ENCODE results near the gene NSFL1C. TPM values are rescaled to one million over a fixed set of nuclear protein-coding genes. Genes with fewer than 3 reads are reported as not detected.

NSFL1C gene
- total and polyA plus RNA-seq, 2 experiments from 2014 or later, result 48.9 to 92.2 TPM

- H3K27ac Mint-ChIP-seq, result no peak overlapping the region
- Histone ChIP-seq H3K4me2 (no peak overlapping the region), H3K79me2 (replicated peaks; ENCODE audit: insufficient read depth) (no peaks in the 10 kb centered on the region), H3K4me1 (ENCODE audit: insufficient read depth) (no peaks in the 10 kb centered on the region), H3K9me2 (ENCODE audit: insufficient read depth) (0 out of 2 replicates have a peak, but pooled peaks cover 10% of the 10 kb centered on the region), H3K27me3 (ENCODE audit: insufficient read depth) (no peaks in the 10 kb centered on the region), H4K20me1 (replicated peaks; ENCODE audit: insufficient read depth) (no peaks in the 10 kb centered on the region), H3K27ac (ENCODE audit: low read depth) (no peak overlapping the region), H3F3A (replicated peaks; ENCODE audit: low read depth) (no peaks in the 10 kb centered on the region), H3K36me3 (ENCODE audit: insufficient read depth) (no peaks in the 10 kb centered on the region), H2AFZ (peak overlapping the region; percentile 72; the same call in 1 of the 2 replicates), H3K4me3 (no peak overlapping the region)
- TF ChIP-seq CTCF (conservative IDR thresholded peaks at IDR 0.05; ENCODE audit: low read depth in 2 of 2), result 0 out of 4 replicates have a peak, but pooled peaks have one; percentile 16 to 32
- TF ChIP-seq ZNF114 (CRISPR knock-in tag; IDR thresholded peaks at IDR 0.05), result no peak
- no peaks in the 10 kb centered on the region for H3K9me3 Mint-ChIP-seq
- peaks cover 7% of the 10 kb centered on the region for H3K4me1 Mint-ChIP-seq
- peaks cover 2% of the 10 kb centered on the region for H3K27me3 Mint-ChIP-seq (ENCODE audit: insufficient read depth, low read depth, poor library complexity)
- no peaks in the 10 kb centered on the region; the same call in 2 of the 3 replicates for H3K36me3 Mint-ChIP-seq (ENCODE audit: low read depth)
- peak; percentile 53 for DNase-seq (ENCODE audit: low spot score)
- no peak overlapping the region for H3K4me3 Mint-ChIP-seq
- peak; percentile 81 for ATAC-seq
Observed at GRCh38 chr20:1474817-1475603, 8.4 kb upstream of the NSFL1C start.

- Histone ChIP-seq H3K9me2 (ENCODE audit: insufficient read depth) (0 out of 2 replicates have a peak, but pooled peaks cover 8% of the 10 kb centered on the region), H3K79me2 (replicated peaks; ENCODE audit: insufficient read depth) (no peaks in the 10 kb centered on the region), H3K27ac (ENCODE audit: low read depth) (no peak overlapping the region), H4K20me1 (replicated peaks; ENCODE audit: insufficient read depth) (no peaks in the 10 kb centered on the region), H3K4me3 (no peak overlapping the region), H2AFZ (no peak overlapping the region), H3K4me1 (ENCODE audit: insufficient read depth) (no peaks in the 10 kb centered on the region; the same call in 1 of the 2 replicates), H3K36me3 (ENCODE audit: insufficient read depth) (no peaks in the 10 kb centered on the region), H3K4me2 (no peak overlapping the region), H3K27me3 (ENCODE audit: insufficient read depth) (no peaks in the 10 kb centered on the region), H3F3A (replicated peaks; ENCODE audit: low read depth) (no peaks in the 10 kb centered on the region)
- Mint-ChIP-seq H3K4me3 (no peak overlapping the region), H3K27me3 (ENCODE audit: insufficient read depth, low read depth, poor library complexity) (peaks cover 2% of the 10 kb centered on the region), H3K9me3 (no peaks in the 10 kb centered on the region), H3K27ac (no peak overlapping the region), H3K36me3 (ENCODE audit: low read depth) (no peaks in the 10 kb centered on the region; the same call in 2 of the 3 replicates), H3K4me1 (peaks cover 9% of the 10 kb centered on the region)
- DNase-seq (ENCODE audit: low spot score) (no peak), ATAC-seq (no peak)
- TF ChIP-seq POLR2AphosphoS5 (IDR thresholded peaks at IDR 0.05; ENCODE audit: low read depth) (no peak), ZNF462 (CRISPR knock-in tag; IDR thresholded peaks at IDR 0.05) (no peak), ZNF331 (CRISPR knock-in tag; IDR thresholded peaks at IDR 0.05; ENCODE audit: low read depth) (no peak), STAT1 (IDR thresholded peaks at IDR 0.05; ENCODE audit: unreplicated experiment) (no peak), EZH2 (IDR thresholded peaks at IDR 0.05; ENCODE audit: low read depth, unreplicated experiment) (no peak)
Observed at GRCh38 chr20:1474325-1474724, 7.7 kb upstream of the NSFL1C start.
